K562 (cell line): ENCODE data around the gene MMEL1. TPM values are rescaled to one million over a fixed set of nuclear protein-coding genes. Genes with fewer than 3 reads are reported as not detected.

Experiments used
- CBFA2T2 ChIP-seq: fragments of 450-650 bp; conservative IDR thresholded peaks from 2 replicates; pipeline ENCODE4 v1.6.1; 2017; ENCODE audit warnings: mild to moderate bottlenecking
- CXXC5 ChIP-seq: fragments of 250-450 bp; sonication (Bioruptor Pico); IDR thresholded peaks from 2 replicates; pipeline ENCODE4 v1.8.0; 2022; ENCODE audit warnings: inconsistent platforms, mild to moderate bottlenecking, moderate library complexity
- ETV6 ChIP-seq, 3 experiments: fragments of 150-350 bp in 1 of 3; sonication (generic) in 1 of 3; formaldehyde crosslinking in 1 of 3; IDR thresholded peaks; 2 replicates each; pipeline versions ENCODE4 v1.6.1 to v1.8.0; 2014 to 2022; ENCODE audit warnings: borderline replicate concordance in 2 of 3, low read depth in 2 of 3, antibody characterized with exemption in 1 of 3, low read length in 1 of 3, mild to moderate bottlenecking in 1 of 3, missing genetic modification reagents in 1 of 3
- GATAD2A ChIP-seq: fragments of 450-650 bp; IDR thresholded peaks from 2 replicates; pipeline ENCODE4 v1.6.1; 2017
- GTF2F1 ChIP-seq: IDR thresholded peaks from 2 replicates; pipeline ENCODE4 v1.6.1; 2011; ENCODE audit warnings: low read depth, low read length, improper control_type of control experiment
- MCM5 ChIP-seq: fragments of 450-650 bp; IDR thresholded peaks from 2 replicates; pipeline ENCODE4 v1.6.1; 2016; ENCODE audit warnings: low read depth
- NCOA6 ChIP-seq: fragments of 450-650 bp; IDR thresholded peaks from 2 replicates; pipeline ENCODE4 v1.6.1; 2017; ENCODE audit warnings: mild to moderate bottlenecking
- PCBP1 ChIP-seq: fragments of 200-400 bp; formaldehyde crosslinking; IDR thresholded peaks from 2 replicates; pipeline ENCODE4 v1.6.1; 2018; ENCODE audit warnings: mild to moderate bottlenecking, low read depth, low read length; ENCODE audit not compliant: poor library complexity, severe bottlenecking
- PKNOX1 ChIP-seq: fragments of 450-650 bp; IDR thresholded peaks from 2 replicates; pipeline ENCODE4 v1.6.1; 2016
- POLR2A ChIP-seq: fragments of 450-650 bp; conservative IDR thresholded peaks from 2 replicates; pipeline ENCODE4 v1.6.1; 2016
- STAT5A ChIP-seq: IDR thresholded peaks from 2 replicates; pipeline ENCODE4 v1.6.1; 2012; ENCODE audit warnings: low read length, inconsistent platforms, borderline replicate concordance
- TRIM24 ChIP-seq, 2 experiments: fragments of 450-650 bp; IDR thresholded peaks; 2 replicates each; pipeline ENCODE4 v1.6.1; 2016
- U2AF1 ChIP-seq: fragments of 200-400 bp; formaldehyde crosslinking; optimal IDR thresholded peaks from 2 replicates; pipeline ENCODE3; 2017; ENCODE audit warnings: mild to moderate bottlenecking, low read depth, low read length, moderate library complexity
- YY1 ChIP-seq, 3 experiments: IDR thresholded peaks; 2 replicates each; pipeline ENCODE4 v1.6.1; 2011; ENCODE audit warnings: low read length in 2 of 3, mild to moderate bottlenecking in 2 of 3, moderate library complexity in 2 of 3, borderline replicate concordance in 1 of 3, control low read depth in 1 of 3, low read depth in 1 of 3; ENCODE audit not compliant: insufficient read depth in 3 of 3, insufficient replicate concordance in 2 of 3, control insufficient read depth in 1 of 3, insufficient read length in 1 of 3; ENCODE audit errors: extremely low read depth in 1 of 3
- ZKSCAN3 ChIP-seq: fragments of 250-450 bp; sonication (Bioruptor Pico); IDR thresholded peaks from 2 replicates; pipeline ENCODE4 v1.4.0; 2020
- ZNF311 ChIP-seq: fragments of 250-450 bp; sonication (Bioruptor Pico); IDR thresholded peaks from 2 replicates; pipeline ENCODE4 v1.4.0; 2020; ENCODE audit warnings: mild to moderate bottlenecking, moderate library complexity
- ZNF586 ChIP-seq: fragments of 450-650 bp; formaldehyde crosslinking; conservative IDR thresholded peaks from 2 replicates; pipeline ENCODE4 v1.4.0; 2020; ENCODE audit warnings: mild to moderate bottlenecking, moderate library complexity
- ZNF766 ChIP-seq: fragments of 200-800 bp; sonication (Bioruptor generic); conservative IDR thresholded peaks from 2 replicates; pipeline ENCODE4 v1.6.1; 2016; ENCODE audit warnings: missing genetic modification characterization, missing compliant biosample characterization
- ZZZ3 ChIP-seq: fragments of 450-650 bp; IDR thresholded peaks from 2 replicates; pipeline ENCODE4 v1.6.1; 2016; ENCODE audit warnings: antibody characterized with exemption, mild to moderate bottlenecking, moderate library complexity
- polyA plus RNA-seq, 8 experiments: library from polyadenylated mRNA; depleted of rRNA in 4 of 8; stranded (reverse) in 5 of 8; unstranded in 3 of 8; fragments of >200 nt; fragmentation: Nextera tagmentation in 2 of 8; fragmentation: Illumina TruSeq in 1 of 8; extraction: Ambion mirVana in 2 of 8; extraction: Trizol in 1 of 8; gene quantifications; 2 replicates each; pipeline versions ENCODE4 v1.2.1 to v1.2.3, GENCODE V29; 2011 to 2014; ENCODE audit warnings: inconsistent platforms in 1 of 8, missing spikeins in 1 of 8
- total RNA-seq, 7 experiments: library from RNA; depleted of rRNA in 6 of 7; stranded (reverse); fragments of >200 nt in 6 of 7; fragmentation: Illumina TruSeq in 2 of 7; extraction: Trizol in 2 of 7; gene quantifications; 2 replicates each; pipeline versions ENCODE4 v1.2.1 to v1.2.3, GENCODE V29; 2011 to 2021; ENCODE audit warnings: low replicate concordance in 1 of 7
- TF ChIP-seq, protein P1 (sequence below), 2 experiments: fragments of 450-650 bp; conservative IDR thresholded peaks; 2 replicates each; pipeline ENCODE4 v1.6.1; 2017; ENCODE audit warnings: mild to moderate bottlenecking in 2 of 2, moderate library complexity in 2 of 2
- TF ChIP-seq, protein P2 (sequence below): sonication (generic); formaldehyde crosslinking; IDR thresholded peaks from 2 replicates; pipeline ENCODE4 v1.8.1; 2023; ENCODE audit warnings: mild to moderate bottlenecking, missing genetic modification reagents
- TF ChIP-seq, protein P3 (sequence below): fragments of 450-650 bp; formaldehyde crosslinking; IDR thresholded peaks from 2 replicates; pipeline ENCODE4 v1.4.0; 2020; ENCODE audit warnings: mild to moderate bottlenecking, mixed read lengths
- TF ChIP-seq, protein P4 (sequence below): fragments of 250-450 bp; sonication (Bioruptor Pico); IDR thresholded peaks from 2 replicates; pipeline ENCODE4 v1.5.0; 2021

The MMEL1 gene
- total and polyA plus RNA-seq, 9 of the 15 experiments (the other 6 are each of a cell fraction or from before 2014, with no cell fraction given) = not detected

DNA sequence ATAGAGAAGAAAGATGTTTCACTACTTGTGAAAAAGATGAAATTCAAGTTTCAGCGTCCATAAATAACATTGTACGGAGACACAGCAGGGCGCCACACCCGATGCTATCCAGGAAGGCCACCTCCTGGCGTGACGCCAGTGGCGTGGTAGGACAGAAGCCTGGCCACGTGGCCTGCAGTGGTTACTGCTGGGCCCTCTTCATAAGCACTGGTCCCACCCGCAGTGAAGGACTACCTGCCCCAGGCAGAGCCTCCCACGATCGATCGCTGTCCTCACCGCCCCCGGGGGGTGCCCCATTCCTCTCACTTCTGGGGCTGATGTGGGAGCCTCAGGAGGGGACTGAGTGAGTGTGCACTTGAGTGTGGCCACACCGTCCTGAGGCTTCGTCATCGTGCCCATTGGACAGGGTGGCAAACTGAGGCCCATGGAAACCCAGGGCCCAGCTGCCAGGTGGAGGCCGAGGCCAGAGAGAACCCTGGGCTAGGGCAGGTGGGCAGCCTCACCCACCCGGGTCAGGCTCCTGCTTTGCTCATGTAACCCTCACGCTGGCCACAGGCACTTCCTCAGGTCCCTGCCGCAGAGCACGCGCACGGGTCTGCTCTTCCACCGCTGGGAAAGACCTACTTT is 91.1 kb downstream of the MMEL1 start (continued):
- TF ChIP-seq, protein P1, sequence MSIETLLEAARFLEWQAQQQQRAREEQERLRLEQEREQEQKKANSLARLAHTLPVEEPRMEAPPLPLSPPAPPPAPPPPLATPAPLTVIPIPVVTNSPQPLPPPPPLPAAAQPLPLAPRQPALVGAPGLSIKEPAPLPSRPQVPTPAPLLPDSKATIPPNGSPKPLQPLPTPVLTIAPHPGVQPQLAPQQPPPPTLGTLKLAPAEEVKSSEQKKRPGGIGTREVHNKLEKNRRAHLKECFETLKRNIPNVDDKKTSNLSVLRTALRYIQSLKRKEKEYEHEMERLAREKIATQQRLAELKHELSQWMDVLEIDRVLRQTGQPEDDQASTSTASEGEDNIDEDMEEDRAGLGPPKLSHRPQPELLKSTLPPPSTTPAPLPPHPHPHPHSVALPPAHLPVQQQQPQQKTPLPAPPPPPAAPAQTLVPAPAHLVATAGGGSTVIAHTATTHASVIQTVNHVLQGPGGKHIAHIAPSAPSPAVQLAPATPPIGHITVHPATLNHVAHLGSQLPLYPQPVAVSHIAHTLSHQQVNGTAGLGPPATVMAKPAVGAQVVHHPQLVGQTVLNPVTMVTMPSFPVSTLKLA (conservative IDR thresholded peaks at IDR 0.05) = peak; percentile 94 to 95
- TF ChIP-seq ZZZ3 (no peak), GTF2F1 (no peak), ZKSCAN3 (CRISPR knock-in tag) (no peak), YY1 (IDR thresholded peaks at IDR 0.05; ENCODE audit: borderline replicate concordance in 1 of 3, control insufficient read depth in 1 of 3, extremely low read depth in 1 of 3, insufficient read depth in 3 of 3, insufficient read length in 1 of 3, insufficient replicate concordance in 2 of 3, low read depth in 1 of 3, low read length in 2 of 3) (no peak), ZNF766 (no peak), PCBP1 (peak; percentile 57), ETV6 (IDR thresholded peaks at IDR 0.05; ENCODE audit: borderline replicate concordance in 1 of 2, low read depth in 2 of 2, low read length in 1 of 2) (no peak), ETV6 (CRISPR knock-in tag; IDR thresholded peaks at IDR 0.05; ENCODE audit: borderline replicate concordance) (no peak), POLR2A (0 out of 2 replicates have a peak, but pooled peaks have one; percentile 50), MCM5 (no peak), STAT5A (no peak), NCOA6 (no peak), U2AF1 (no peak), PKNOX1 (peak; percentile 86), CXXC5 (CRISPR knock-in tag) (peak; percentile 80), GATAD2A (no peak), ZNF311 (CRISPR knock-in tag) (no peak), TRIM24 (IDR thresholded peaks at IDR 0.05) (peak; percentile 14 to 62; a peak in 3 of 4 replicates), ZNF586 (CRISPR knock-in tag) (no peak), CBFA2T2 (0 out of 2 replicates have a peak, but pooled peaks have one; percentile 36)
- TF ChIP-seq, protein P2, sequence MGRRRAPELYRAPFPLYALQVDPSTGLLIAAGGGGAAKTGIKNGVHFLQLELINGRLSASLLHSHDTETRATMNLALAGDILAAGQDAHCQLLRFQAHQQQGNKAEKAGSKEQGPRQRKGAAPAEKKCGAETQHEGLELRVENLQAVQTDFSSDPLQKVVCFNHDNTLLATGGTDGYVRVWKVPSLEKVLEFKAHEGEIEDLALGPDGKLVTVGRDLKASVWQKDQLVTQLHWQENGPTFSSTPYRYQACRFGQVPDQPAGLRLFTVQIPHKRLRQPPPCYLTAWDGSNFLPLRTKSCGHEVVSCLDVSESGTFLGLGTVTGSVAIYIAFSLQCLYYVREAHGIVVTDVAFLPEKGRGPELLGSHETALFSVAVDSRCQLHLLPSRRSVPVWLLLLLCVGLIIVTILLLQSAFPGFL = no peak
- TF ChIP-seq, protein P3, sequence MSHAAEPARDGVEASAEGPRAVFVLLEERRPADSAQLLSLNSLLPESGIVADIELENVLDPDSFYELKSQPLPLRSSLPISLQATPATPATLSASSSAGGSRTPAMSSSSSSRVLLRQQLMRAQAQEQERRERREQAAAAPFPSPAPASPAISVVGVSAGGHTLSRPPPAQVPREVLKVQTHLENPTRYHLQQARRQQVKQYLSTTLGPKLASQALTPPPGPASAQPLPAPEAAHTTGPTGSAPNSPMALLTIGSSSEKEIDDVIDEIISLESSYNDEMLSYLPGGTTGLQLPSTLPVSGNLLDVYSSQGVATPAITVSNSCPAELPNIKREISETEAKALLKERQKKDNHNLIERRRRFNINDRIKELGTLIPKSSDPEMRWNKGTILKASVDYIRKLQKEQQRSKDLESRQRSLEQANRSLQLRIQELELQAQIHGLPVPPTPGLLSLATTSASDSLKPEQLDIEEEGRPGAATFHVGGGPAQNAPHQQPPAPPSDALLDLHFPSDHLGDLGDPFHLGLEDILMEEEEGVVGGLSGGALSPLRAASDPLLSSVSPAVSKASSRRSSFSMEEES (CRISPR knock-in tag) = 0 out of 2 replicates have a peak, but pooled peaks have one; percentile 3
- TF ChIP-seq, protein P4, sequence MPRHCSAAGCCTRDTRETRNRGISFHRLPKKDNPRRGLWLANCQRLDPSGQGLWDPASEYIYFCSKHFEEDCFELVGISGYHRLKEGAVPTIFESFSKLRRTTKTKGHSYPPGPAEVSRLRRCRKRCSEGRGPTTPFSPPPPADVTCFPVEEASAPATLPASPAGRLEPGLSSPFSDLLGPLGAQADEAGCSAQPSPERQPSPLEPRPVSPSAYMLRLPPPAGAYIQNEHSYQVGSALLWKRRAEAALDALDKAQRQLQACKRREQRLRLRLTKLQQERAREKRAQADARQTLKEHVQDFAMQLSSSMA (CRISPR knock-in tag) = no peak
